IMR-90 (cell line): ENCODE data around the gene CABP1. TPM values are rescaled to one million over a fixed set of nuclear protein-coding genes. Genes with fewer than 3 reads are reported as not detected.

Experiments used
- ATAC-seq: fragments of 200-7000 bp; cut with Tn5 transposase; 2 replicates; pipeline ENCODE4 v1.9.1; 2020; ENCODE audit warnings: low read depth, mild to moderate bottlenecking, moderate library complexity
- BruUV-seq: library from RNA; stranded (reverse); fragments of 400-500 nt; replicated peaks from 2 replicates; lab custom pipeline; 2021; lab: Mats Ljungman, UMichigan
- CTCF ChIA-PET: fragments of 300-600 bp; formaldehyde crosslinking; extraction: SDS; loops from one replicate; lab custom pipeline; 2021; ENCODE audit warnings: antibody characterized with exemption; lab: Yijun Ruan, JAX
- POLR2A ChIA-PET: fragments of 300-600 bp; sonication (Branson Sonifier 250); formaldehyde crosslinking; loops from one replicate; lab custom pipeline; 2022; ENCODE audit warnings: antibody characterized with exemption; ENCODE audit not compliant: unreplicated experiment; lab: Charles Lee
- DNase-seq: peaks from one replicate; pipeline ENCODE4 v3.0.0; 2013
- H2AFZ ChIP-seq: replicated peaks from 2 replicates; pipeline ENCODE3; 2013; ENCODE audit warnings: low read length, mild to moderate bottlenecking; ENCODE audit not compliant: poor library complexity
- H2AK5ac ChIP-seq: 2 replicates; pipeline ENCODE4 v1.6.1; 2013; ENCODE audit warnings: low read depth, low read length, inconsistent platforms
- H2AK9ac ChIP-seq: replicated peaks from 2 replicates; pipeline ENCODE3; 2013; ENCODE audit warnings: mild to moderate bottlenecking, low read depth, low read length, moderate library complexity; ENCODE audit not compliant: poor library complexity
- H2BK120ac ChIP-seq: 2 replicates; pipeline ENCODE4 v1.6.1; 2013; ENCODE audit warnings: low read depth, low read length, inconsistent platforms
- H2BK15ac ChIP-seq: 3 replicates; pipeline ENCODE4 v1.6.1; 2013; ENCODE audit warnings: low read depth, low read length, inconsistent platforms
- H2BK20ac ChIP-seq: 2 replicates; pipeline ENCODE4 v1.6.1; 2013; ENCODE audit warnings: low read depth, mild to moderate bottlenecking, inconsistent platforms, low read length, moderate library complexity
- H2BK5ac ChIP-seq: 2 replicates; pipeline ENCODE4 v1.6.1; 2013; ENCODE audit warnings: mild to moderate bottlenecking, low read depth, low read length, inconsistent platforms; ENCODE audit not compliant: poor library complexity, severe bottlenecking
- H3K14ac ChIP-seq: replicated peaks from 2 replicates; pipeline ENCODE4 v1.6.1; 2013; ENCODE audit warnings: low read depth, low read length, inconsistent platforms
- H3K18ac ChIP-seq: 2 replicates; pipeline ENCODE4 v1.6.1; 2013; ENCODE audit warnings: low read depth, low read length, control low read depth
- H3K23ac ChIP-seq: 2 replicates; pipeline ENCODE4 v1.6.1; 2013; ENCODE audit warnings: low read depth, low read length, inconsistent platforms
- H3K27ac ChIP-seq: 2 replicates; pipeline ENCODE4 v1.5.1; 2013; ENCODE audit warnings: mild to moderate bottlenecking, control low read depth, low read length; ENCODE audit not compliant: insufficient read depth
- H3K27me3 ChIP-seq: 2 replicates; pipeline ENCODE4 v1.6.1; 2013; ENCODE audit warnings: low read length; ENCODE audit not compliant: control insufficient read depth, insufficient read depth
- H3K36me3 ChIP-seq: 2 replicates; pipeline ENCODE4 v1.6.1; 2013; ENCODE audit warnings: low read length, mixed read lengths; ENCODE audit not compliant: control insufficient read depth, insufficient read depth
- H3K4ac ChIP-seq: 2 replicates; pipeline ENCODE4 v1.6.1; 2013; ENCODE audit warnings: low read depth, low read length, inconsistent platforms
- H3K4me1 ChIP-seq: 2 replicates; pipeline ENCODE4 v1.6.1; 2013; ENCODE audit warnings: low read length, mixed read lengths; ENCODE audit not compliant: control insufficient read depth, insufficient read depth
- H3K4me2 ChIP-seq: 2 replicates; pipeline ENCODE4 v1.6.1; 2013; ENCODE audit warnings: low read depth, mild to moderate bottlenecking, control low read depth, low read length, moderate library complexity
- H3K4me3 ChIP-seq: 2 replicates; pipeline ENCODE4 v1.5.1; 2013; ENCODE audit warnings: low read depth, mild to moderate bottlenecking, control low read depth, low read length, moderate library complexity; ENCODE audit not compliant: insufficient read depth
- H3K56ac ChIP-seq: 2 replicates; pipeline ENCODE4 v1.6.1; 2013; ENCODE audit warnings: low read length, inconsistent platforms; ENCODE audit not compliant: insufficient read depth; ENCODE audit errors: extremely low read depth
- H3K79me1 ChIP-seq, 2 experiments: 2 replicates each; pipeline ENCODE4 v1.6.1; 2013; ENCODE audit warnings: low read length in 2 of 2, inconsistent platforms in 1 of 2, low read depth in 1 of 2
- H3K9ac ChIP-seq: 2 replicates; pipeline ENCODE4 v1.6.1; 2013; ENCODE audit warnings: low read depth, low read length, control low read depth
- H3K9me1 ChIP-seq: 2 replicates; pipeline ENCODE4 v1.6.1; 2013; ENCODE audit warnings: low read length, inconsistent platforms; ENCODE audit not compliant: insufficient read depth
- H3K9me3 ChIP-seq: 2 replicates; pipeline ENCODE4 v1.6.1; 2013; ENCODE audit warnings: low read length; ENCODE audit not compliant: control insufficient read depth, insufficient read depth
- H4K20me1 ChIP-seq: 2 replicates; pipeline ENCODE4 v1.6.1; 2013; ENCODE audit warnings: low read length, inconsistent platforms; ENCODE audit not compliant: insufficient read depth
- H4K5ac ChIP-seq: 2 replicates; pipeline ENCODE4 v1.6.1; 2013; ENCODE audit warnings: mild to moderate bottlenecking, low read depth, low read length, control low read depth
- H4K8ac ChIP-seq, 2 experiments: 2 replicates each; pipeline ENCODE4 v1.6.1; 2013; ENCODE audit warnings: low read depth in 2 of 2, low read length in 2 of 2, control low read depth in 1 of 2, inconsistent platforms in 1 of 2
- H4K91ac ChIP-seq: 2 replicates; pipeline ENCODE4 v1.6.1; 2013; ENCODE audit warnings: low read depth, low read length, inconsistent platforms; ENCODE audit not compliant: insufficient read depth
- MAZ ChIP-seq: IDR thresholded peaks from 2 replicates; pipeline ENCODE4 v1.6.1; 2012; ENCODE audit warnings: low read depth, mild to moderate bottlenecking, low read length, improper control_type of control experiment, moderate library complexity, borderline replicate concordance
- NFE2L2 ChIP-seq: fragments of 150-350 bp; IDR thresholded peaks from 2 replicates; pipeline ENCODE4 v1.6.1; 2016; ENCODE audit warnings: low read depth, mild to moderate bottlenecking, low read length
- WGBS, 2 experiments: methylation state at CpG; one replicate each; pipeline versions ENCODE4 v1.1.5 to v1.1.7; 2013; ENCODE audit warnings: missing lambda C conversion rate in 2 of 2; ENCODE audit not compliant: insufficient read length in 1 of 2; ENCODE audit errors: extremely low coverage in 2 of 2; 5-methylcytosine and 5-hydroxymethylcytosine counted together
- dilution Hi-C: fragments of 300-500 bp; cut with HindIII; formaldehyde crosslinking; loops from one replicate; pipeline ENCODE4 v1.14.3; 2018; ENCODE audit warnings: low sequenced_read_pairs; ENCODE audit not compliant: unreplicated experiment
- in situ Hi-C: fragments of 300-500 bp; cut with MboI; formaldehyde crosslinking; loops from 3 replicates; pipeline ENCODE4 v1.14.3; 2019; ENCODE audit warnings: low sequenced_read_pairs, inconsistent platforms, mixed read lengths
- intact Hi-C: fragments of 100-400 bp; cut with micrococcal nuclease; formaldehyde crosslinking; loops from 2 replicates; pipeline ENCODE4 v1.10.0; 2022
- polyA plus RNA-seq, 3 experiments: library from polyadenylated mRNA; depleted of rRNA; stranded (reverse); fragments of >200 nt; gene quantifications; 2 replicates each; pipeline ENCODE4 v1.2.3, GENCODE V29; 2012; ENCODE audit warnings: low replicate concordance in 1 of 3
- total RNA-seq: library from RNA; depleted of rRNA; stranded (reverse); fragments of >200 nt; gene quantifications from 2 replicates; pipeline ENCODE4 v1.2.3, GENCODE V29; 2012

The CABP1 gene
- total and polyA plus RNA-seq, 2 of the 4 experiments (the other 2 are of a cell fraction): 0.54 to 1.1 TPM

- Histone ChIP-seq H3K27me3 (no peaks in the 10 kb centered on the region; the same call in 1 of the 2 replicates), H3K9me1 (peaks cover 14% of the 10 kb centered on the region), H2BK5ac (peak overlapping the region; percentile 80), H3K4me2 (peak overlapping the region; percentile 93), H3K9ac (peak overlapping the region; percentile 93), H2BK15ac (peak overlapping the region; percentile 65; the same call in 2 of the 3 replicates), H3K14ac (peak overlapping the region; percentile 99), H4K20me1 (peaks cover 38% of the 10 kb centered on the region), H3K9me3 (no peaks in the 10 kb centered on the region), H2AK9ac (peak overlapping the region; percentile 96), H3K4me1 (peaks cover 8% of the 10 kb centered on the region), H4K8ac (peak overlapping the region; percentile 91 to 97), H3K56ac (peak overlapping the region; percentile 96), H4K91ac (peak overlapping the region; percentile 97), H3K18ac (peak overlapping the region; percentile 80), H3K36me3 (no peaks in the 10 kb centered on the region), H3K27ac (peak overlapping the region; percentile 85), H2BK20ac (no peak overlapping the region), H2AK5ac (0 out of 2 replicates have a peak overlapping the region, but pooled peaks have one; percentile 18), H2AFZ (peak overlapping the region; percentile 97), H4K5ac (peak overlapping the region; percentile 89), H3K4ac (peak overlapping the region; percentile 98), H2BK120ac (peak overlapping the region; percentile 94), H3K23ac (peak overlapping the region; percentile 94), H3K79me1 (peaks cover 18 to 39% of the 10 kb centered on the region in 2 experiments), H3K4me3 (peak overlapping the region; percentile 86)
- DNase-seq (peak; percentile 96), ATAC-seq (peak; percentile 82)
- ChIA-PET CTCF (interaction anchor here (1.9 kb wide), 1 partner anchor 37 kb away, joined by 6 read pairs; no protein-coding TSS in a partner anchor), POLR2A (no interaction called here)
- in situ Hi-C loops (no loop called here), dilution Hi-C loops (no loop called here), intact Hi-C loops (no loop called here)
- TF ChIP-seq NFE2L2: no peak
- TF ChIP-seq MAZ: peak; percentile 55; the same call in 1 of the 2 replicates
- no TSS peak for BruUV-seq
- 2% methylated on average over 21 of the region's 46 CpGs; no CpG with 5 or more reads in 1 of the 2 experiments for WGBS, 2 experiments
These were observed 45.8 kb downstream of the CABP1 start for GRCh38 chr12:120686151-120686689.
